Measurements from ENCODE around the gene CALHM1.

Gene CALHM1

DNA sequence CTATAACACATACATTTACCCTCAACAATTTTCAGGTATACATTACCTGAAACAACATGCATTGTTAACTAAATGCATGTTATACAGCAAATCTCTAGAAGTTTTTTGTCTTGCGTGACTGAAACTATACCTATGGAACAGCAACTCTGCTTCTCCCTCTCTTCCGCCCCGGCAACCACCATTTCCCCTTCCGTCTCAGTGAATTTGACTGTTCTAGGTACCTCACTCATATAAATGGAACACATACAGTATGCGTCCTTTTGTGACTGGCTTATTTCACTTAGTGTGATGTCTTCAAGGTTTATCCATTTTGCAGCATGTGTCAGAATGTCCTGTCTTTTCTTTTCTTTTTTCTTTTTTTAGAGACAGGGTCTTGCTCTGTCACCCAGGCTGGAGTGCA is 29.1 kb downstream of the CALHM1 start:
- TF ChIP-seq EZH2phosphoT487 (IDR thresholded peaks at IDR 0.05; ENCODE audit: borderline replicate concordance): no peak
- TF ChIP-seq, protein P1, sequence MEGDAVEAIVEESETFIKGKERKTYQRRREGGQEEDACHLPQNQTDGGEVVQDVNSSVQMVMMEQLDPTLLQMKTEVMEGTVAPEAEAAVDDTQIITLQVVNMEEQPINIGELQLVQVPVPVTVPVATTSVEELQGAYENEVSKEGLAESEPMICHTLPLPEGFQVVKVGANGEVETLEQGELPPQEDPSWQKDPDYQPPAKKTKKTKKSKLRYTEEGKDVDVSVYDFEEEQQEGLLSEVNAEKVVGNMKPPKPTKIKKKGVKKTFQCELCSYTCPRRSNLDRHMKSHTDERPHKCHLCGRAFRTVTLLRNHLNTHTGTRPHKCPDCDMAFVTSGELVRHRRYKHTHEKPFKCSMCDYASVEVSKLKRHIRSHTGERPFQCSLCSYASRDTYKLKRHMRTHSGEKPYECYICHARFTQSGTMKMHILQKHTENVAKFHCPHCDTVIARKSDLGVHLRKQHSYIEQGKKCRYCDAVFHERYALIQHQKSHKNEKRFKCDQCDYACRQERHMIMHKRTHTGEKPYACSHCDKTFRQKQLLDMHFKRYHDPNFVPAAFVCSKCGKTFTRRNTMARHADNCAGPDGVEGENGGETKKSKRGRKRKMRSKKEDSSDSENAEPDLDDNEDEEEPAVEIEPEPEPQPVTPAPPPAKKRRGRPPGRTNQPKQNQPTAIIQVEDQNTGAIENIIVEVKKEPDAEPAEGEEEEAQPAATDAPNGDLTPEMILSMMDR (conservative IDR thresholded peaks at IDR 0.05; ENCODE audit: low read length): no peak
- no peaks in the 10 kb centered on the region for H3F3A ChIP-seq (ENCODE audit: low read depth)
- H3K4me1 ChIP-seq (ENCODE audit: insufficient read depth, low read length, poor library complexity, severe bottlenecking): peaks cover 13% of the 10 kb centered on the region
- H3K9me3 ChIP-seq (ENCODE audit: insufficient read depth, low read depth, low read length): no peaks in the 10 kb centered on the region
- peak overlapping the region; percentile 21 for H3K4me2 ChIP-seq (ENCODE audit: low read depth, low read length, poor library complexity, severe bottlenecking)
- H3K9me2 ChIP-seq (replicated peaks; ENCODE audit: low read depth, low read length): no peaks in the 10 kb centered on the region
- H3K36me3 ChIP-seq (ENCODE audit: insufficient read depth, low read length): peaks cover 74% of the 10 kb centered on the region; the same call in 1 of the 2 replicates
- no peaks in the 10 kb centered on the region for H3K79me2 ChIP-seq (ENCODE audit: insufficient read depth, low read length)
- no peaks in the 10 kb centered on the region for H3K27me3 ChIP-seq (ENCODE audit: insufficient read depth, low read length, poor library complexity, severe bottlenecking)
- peak overlapping the region; percentile 24 for H3K9ac ChIP-seq (ENCODE audit: low read depth, low read length, poor library complexity, severe bottlenecking)
- no peaks in the 10 kb centered on the region for H4K20me1 ChIP-seq (ENCODE audit: insufficient read depth, low read length, poor library complexity, severe bottlenecking)
- no peak overlapping the region for H3K4me3 ChIP-seq (ENCODE audit: low read length, poor library complexity, severe bottlenecking)
- no peak overlapping the region for H2AFZ ChIP-seq (ENCODE audit: low read length)

DNA sequence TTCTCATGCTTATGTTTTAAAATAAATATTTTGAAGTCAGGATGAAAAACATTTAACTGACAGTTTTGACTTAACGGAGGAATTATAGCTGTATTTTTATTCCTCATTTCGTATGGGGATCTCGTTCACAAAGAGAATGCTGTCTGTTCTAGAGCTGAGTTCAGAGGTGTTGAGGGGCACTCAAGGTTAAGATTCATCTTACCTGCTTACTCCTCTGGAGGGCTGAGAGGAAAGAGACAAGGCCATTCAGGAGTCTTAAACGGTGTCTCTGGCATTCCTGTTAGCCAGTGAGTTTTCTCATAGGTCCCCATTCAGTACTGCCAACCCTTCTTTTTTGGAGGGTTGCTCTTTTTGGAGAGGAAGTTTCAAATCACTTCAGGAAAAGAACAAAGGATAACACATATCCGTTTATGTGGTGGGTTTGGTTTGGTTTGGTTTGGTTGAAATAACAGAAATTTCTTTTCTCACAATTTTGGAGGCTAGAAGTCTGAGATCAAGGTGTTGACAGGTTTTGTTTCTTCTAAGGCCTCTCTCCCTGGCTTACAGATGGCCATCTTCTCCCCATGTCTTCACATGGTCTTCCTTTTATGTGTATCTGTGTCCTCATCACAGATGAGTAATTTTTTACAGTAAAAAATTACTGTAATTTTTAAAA is 29.6 kb downstream of the CALHM1 start:
- Histone ChIP-seq H3K4me2 (ENCODE audit: low read depth, low read length, poor library complexity, severe bottlenecking) (peak overlapping the region; percentile 21), H3K36me3 (ENCODE audit: insufficient read depth, low read length) (peaks cover 74% of the 10 kb centered on the region; the same call in 1 of the 2 replicates), H3K4me1 (ENCODE audit: insufficient read depth, low read length, poor library complexity, severe bottlenecking) (peaks cover 13% of the 10 kb centered on the region), H3K27me3 (ENCODE audit: insufficient read depth, low read length, poor library complexity, severe bottlenecking) (no peaks in the 10 kb centered on the region), H4K20me1 (ENCODE audit: insufficient read depth, low read length, poor library complexity, severe bottlenecking) (no peaks in the 10 kb centered on the region), H3K9ac (ENCODE audit: low read depth, low read length, poor library complexity, severe bottlenecking) (peak overlapping the region; percentile 24), H3K9me3 (ENCODE audit: insufficient read depth, low read depth, low read length) (no peaks in the 10 kb centered on the region), H3F3A (ENCODE audit: low read depth) (no peaks in the 10 kb centered on the region), H2AFZ (ENCODE audit: low read length) (no peak overlapping the region), H3K79me2 (ENCODE audit: insufficient read depth, low read length) (no peaks in the 10 kb centered on the region), H3K4me3 (ENCODE audit: low read length, poor library complexity, severe bottlenecking) (no peak overlapping the region), H3K9me2 (replicated peaks; ENCODE audit: low read depth, low read length) (no peaks in the 10 kb centered on the region)
- TF ChIP-seq EZH2phosphoT487 (IDR thresholded peaks at IDR 0.05; ENCODE audit: borderline replicate concordance): no peak
- TF ChIP-seq, protein P1 (conservative IDR thresholded peaks at IDR 0.05; ENCODE audit: low read length): no peak

DNA sequence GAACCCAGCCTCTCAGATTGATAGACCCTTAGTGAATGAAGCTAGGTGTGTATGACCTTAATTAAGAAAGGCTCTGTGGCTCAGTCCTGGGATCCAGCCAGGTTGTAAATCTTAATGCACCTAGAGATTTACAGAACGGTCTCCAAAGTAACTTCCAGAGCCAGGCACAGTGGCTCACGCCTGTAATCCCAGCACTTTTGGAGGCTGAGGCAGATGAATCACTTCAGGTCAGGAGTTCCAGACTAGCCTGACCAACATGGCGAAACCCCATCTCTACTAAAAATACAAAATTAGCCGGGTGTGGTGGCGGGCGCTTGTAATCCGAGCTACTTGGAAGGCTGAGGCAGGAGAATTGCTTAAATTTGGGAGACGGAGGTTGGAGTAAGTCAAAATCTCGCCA is 30.8 kb downstream of the CALHM1 start:
- Histone ChIP-seq H2AFZ (ENCODE audit: low read length) (no peak overlapping the region), H3K79me2 (ENCODE audit: insufficient read depth, low read length) (no peaks in the 10 kb centered on the region), H3K4me3 (ENCODE audit: low read length, poor library complexity, severe bottlenecking) (no peak overlapping the region), H3K9ac (ENCODE audit: low read depth, low read length, poor library complexity, severe bottlenecking) (no peak overlapping the region), H3K9me2 (replicated peaks; ENCODE audit: low read depth, low read length) (no peaks in the 10 kb centered on the region), H3K4me1 (ENCODE audit: insufficient read depth, low read length, poor library complexity, severe bottlenecking) (peaks cover 13% of the 10 kb centered on the region), H3K4me2 (ENCODE audit: low read depth, low read length, poor library complexity, severe bottlenecking) (no peak overlapping the region), H3K9me3 (ENCODE audit: insufficient read depth, low read depth, low read length) (no peaks in the 10 kb centered on the region), H3K27me3 (ENCODE audit: insufficient read depth, low read length, poor library complexity, severe bottlenecking) (no peaks in the 10 kb centered on the region), H4K20me1 (ENCODE audit: insufficient read depth, low read length, poor library complexity, severe bottlenecking) (no peaks in the 10 kb centered on the region), H3F3A (ENCODE audit: low read depth) (no peaks in the 10 kb centered on the region), H3K36me3 (ENCODE audit: insufficient read depth, low read length) (peaks cover 76% of the 10 kb centered on the region; the same call in 1 of the 2 replicates)
- no peak for TF ChIP-seq EZH2phosphoT487 (IDR thresholded peaks at IDR 0.05; ENCODE audit: borderline replicate concordance)
- TF ChIP-seq, protein P1 (conservative IDR thresholded peaks at IDR 0.05; ENCODE audit: low read length): no peak
